Measurements from ENCODE around the gene ARHGEF1.
"Not testable (repeated sequence)": the region's sequence is repeated elsewhere in the genome, so short reads cannot be mapped to it uniquely, and the experiment has no call there.

Gene ARHGEF1

DNA sequence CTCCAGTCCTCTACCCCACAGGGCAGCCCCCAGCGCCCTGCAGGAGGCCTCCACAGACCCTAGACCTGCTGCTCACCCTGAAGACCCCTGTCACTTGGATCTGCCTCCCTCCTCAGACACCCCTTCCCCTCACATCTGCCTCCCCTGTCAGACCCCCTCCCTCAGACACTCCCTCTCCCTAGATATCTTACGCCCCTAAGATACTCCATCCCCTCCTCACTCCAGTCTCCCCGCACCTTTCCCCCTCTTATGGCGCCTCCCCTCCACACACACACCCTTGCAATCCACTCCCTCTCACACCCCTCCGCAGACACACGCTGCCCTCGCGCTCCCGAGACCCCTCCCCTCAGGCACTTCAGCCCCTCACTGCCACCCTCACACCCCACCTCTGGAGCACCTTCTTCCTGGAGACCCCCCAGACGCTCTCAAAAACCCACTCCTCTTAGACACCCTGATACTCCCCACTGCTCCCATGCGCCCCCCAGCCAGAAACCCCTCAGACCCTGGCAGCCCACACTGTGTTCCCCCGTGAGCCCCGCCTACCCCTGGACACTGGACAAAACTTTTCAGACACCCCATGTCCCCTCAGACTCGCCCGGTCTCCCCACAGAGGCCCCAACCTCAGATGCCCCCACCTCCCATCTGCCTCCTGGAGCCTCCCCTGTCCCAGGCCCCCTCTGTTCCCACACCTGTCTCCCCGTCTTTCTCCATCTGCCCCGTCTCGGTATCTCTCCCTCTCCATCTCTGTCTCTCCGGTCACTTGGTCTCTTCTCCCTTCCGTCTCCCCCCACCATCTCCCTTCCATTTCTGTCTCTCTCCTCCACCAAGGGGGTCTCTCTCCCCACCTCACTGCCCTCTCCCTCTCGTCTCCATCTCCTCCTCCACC, 30.8 kb downstream of the ARHGEF1 start:
- H3K27ac ChIP-seq: no peak overlapping the region
- no peak for TF ChIP-seq CTCF (conservative IDR thresholded peaks at IDR 0.05)

DNA sequence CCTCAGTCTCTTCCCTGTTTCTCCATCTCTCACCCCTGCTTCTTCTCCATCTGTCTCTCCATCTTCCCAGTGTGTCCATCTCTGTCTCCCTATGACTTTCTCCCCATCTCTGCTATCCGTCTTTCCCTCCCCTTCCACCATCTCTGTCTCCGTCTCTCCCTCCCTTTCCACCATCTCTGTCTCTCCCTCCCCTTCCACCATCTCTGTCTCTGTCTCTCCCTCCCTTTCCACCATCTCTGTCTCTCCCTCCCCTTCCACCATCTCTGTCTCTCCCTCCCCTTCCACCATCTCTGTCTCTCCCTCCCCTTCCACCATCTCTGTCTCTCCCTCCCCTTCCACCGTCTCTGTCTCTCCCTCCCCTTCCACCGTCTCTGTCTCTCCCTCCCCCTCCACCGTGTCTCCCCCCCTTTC, 31.4 kb downstream of the ARHGEF1 start:
- H3K27ac ChIP-seq: not testable (repeated sequence)

GRCh38 chr19:41915021-41915775, 32.2 kb downstream of the ARHGEF1 start:
- TF ChIP-seq CTCF (conservative IDR thresholded peaks at IDR 0.05): no peak
- no peak overlapping the region for H3K27ac ChIP-seq

GRCh38 chr19:41915776-41916414, 32.9 kb downstream of the ARHGEF1 start:
- no peak overlapping the region for H3K27ac ChIP-seq
- TF ChIP-seq CTCF (conservative IDR thresholded peaks at IDR 0.05): no peak

GRCh38 chr19:41917676-41918075, 34.7 kb downstream of the ARHGEF1 start:
- TF ChIP-seq CTCF (conservative IDR thresholded peaks at IDR 0.05): no peak

GRCh38 chr19:41918095-41918494, 35.1 kb downstream of the ARHGEF1 start:
- no peak for TF ChIP-seq CTCF (conservative IDR thresholded peaks at IDR 0.05)
- no peak overlapping the region for H3K27ac ChIP-seq

More at GRCh38 chr19:41917676-41918075, 34.7 kb downstream of the ARHGEF1 start:
- no peak overlapping the region for H3K27ac ChIP-seq

DNA sequence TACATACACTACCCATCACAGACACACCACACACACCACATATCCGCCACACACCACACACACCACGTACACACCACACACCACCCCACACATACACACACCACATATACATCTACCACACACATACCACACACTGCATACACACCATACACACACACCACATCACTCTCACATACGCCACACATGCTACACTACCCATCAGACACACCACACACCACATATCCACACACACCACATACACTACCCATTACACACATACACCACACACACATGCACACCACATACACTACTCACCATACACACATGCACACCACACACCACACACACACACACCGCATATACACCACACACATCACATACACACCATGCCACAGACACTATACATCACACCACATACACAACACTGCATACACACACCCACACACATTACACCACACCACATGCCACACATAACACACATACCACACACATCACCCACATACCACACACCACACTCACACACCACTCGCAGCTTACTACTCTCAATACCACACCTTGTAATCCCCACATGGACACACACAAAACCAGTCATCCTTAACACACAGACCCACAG, 35.8 kb downstream of the ARHGEF1 start:
- H3K27ac ChIP-seq: no peak overlapping the region
- TF ChIP-seq CTCF (conservative IDR thresholded peaks at IDR 0.05): no peak
